T-helper 17 cell (primary cell): ENCODE data around the gene SLC44A1. TPM values are rescaled to one million over a fixed set of nuclear protein-coding genes. Genes with fewer than 3 reads are reported as not detected.
A peak's percentile ranks its signal among the peaks of the same experiment; 100 is the strongest.

Experiments
- ATAC-seq: fragments of 150-1000 bp; cut with Tn5 transposase; 2 replicates; pipeline ENCODE4 v1.10.0; 2021; ENCODE audit warnings: mild to moderate bottlenecking, moderate library complexity
- DNase-seq, 3 donors: peaks; one replicate each; pipeline versions ENCODE4 v3.0.0 to v3.0.0-alpha.2; 2020 to 2021
- H3K9me3 ChIP-seq: one replicate; pipeline ENCODE4 v1.7.0; 2013; ENCODE audit warnings: low read length, mild to moderate bottlenecking; ENCODE audit not compliant: control insufficient read depth, poor library complexity, severe bottlenecking
- H3K27ac Mint-ChIP-seq: one replicate; pipeline ENCODE4 v1.8.0; 2022; ENCODE audit warnings: mild to moderate bottlenecking, moderate library complexity, mixed read lengths
- H3K27me3 Mint-ChIP-seq: one replicate; pipeline ENCODE4 v1.8.0; 2022; ENCODE audit warnings: mixed read lengths
- H3K36me3 Mint-ChIP-seq: one replicate; pipeline ENCODE4 v1.8.0; 2022; ENCODE audit warnings: low read depth, mixed read lengths
- H3K4me1 Mint-ChIP-seq: one replicate; pipeline ENCODE4 v1.8.0; 2022; ENCODE audit warnings: mild to moderate bottlenecking, mixed read lengths
- H3K4me3 Mint-ChIP-seq: one replicate; pipeline ENCODE4 v1.8.0; 2022; ENCODE audit warnings: mild to moderate bottlenecking, moderate library complexity, mixed read lengths
- total RNA-seq, 4 donors: library from RNA in 2 of 4; stranded (reverse) in 2 of 4; gene quantifications; one replicate each; pipeline ENCODE4 v1.2.3 and lab custom pipeline; 2022 to 2026

The SLC44A1 gene
- total RNA-seq, 2 donors from 2014 or later = 11.8 to 14.9 TPM

- no peak for DNase-seq
- Mint-ChIP-seq H3K4me1 (peaks cover 9% of the 10 kb centered on the region), H3K27me3 (no peaks in the 10 kb centered on the region), H3K27ac (no peak overlapping the region), H3K4me3 (no peak overlapping the region), H3K36me3 (no peaks in the 10 kb centered on the region)
- no peak for ATAC-seq
- no peaks in the 10 kb centered on the region for H3K9me3 ChIP-seq
Measured at GRCh38 chr9:105345626-105346025, 101.2 kb downstream of the SLC44A1 start.

- H3K4me3 Mint-ChIP-seq = no peak overlapping the region
- peaks cover 7% of the 10 kb centered on the region for H3K4me1 Mint-ChIP-seq
- no peak overlapping the region for H3K27ac Mint-ChIP-seq
- H3K36me3 Mint-ChIP-seq = no peaks in the 10 kb centered on the region
- H3K9me3 ChIP-seq = no peaks in the 10 kb centered on the region
- DNase-seq (no peak), ATAC-seq (no peak)
- no peaks in the 10 kb centered on the region for H3K27me3 Mint-ChIP-seq
Measured at GRCh38 chr9:105346273-105346672, 101.8 kb downstream of the SLC44A1 start.

- H3K36me3 Mint-ChIP-seq = peaks cover 2% of the 10 kb centered on the region
- no peak overlapping the region for H3K4me3 Mint-ChIP-seq
- no peaks in the 10 kb centered on the region for H3K9me3 ChIP-seq
- peaks cover 10% of the 10 kb centered on the region for H3K4me1 Mint-ChIP-seq
- H3K27ac Mint-ChIP-seq = no peak overlapping the region
- no peak for ATAC-seq
- no peaks in the 10 kb centered on the region for H3K27me3 Mint-ChIP-seq
- no peak for DNase-seq
Measured at GRCh38 chr9:105354448-105354847, 110.0 kb downstream of the SLC44A1 start.

- ATAC-seq (peak; percentile 92), DNase-seq (no peak)
- H3K27ac Mint-ChIP-seq = no peak overlapping the region
- H3K4me1 Mint-ChIP-seq = peaks cover 19% of the 10 kb centered on the region
- H3K9me3 ChIP-seq = no peaks in the 10 kb centered on the region
- H3K4me3 Mint-ChIP-seq = no peak overlapping the region
- H3K27me3 Mint-ChIP-seq = no peaks in the 10 kb centered on the region
- peaks cover 7% of the 10 kb centered on the region for H3K36me3 Mint-ChIP-seq
Measured at GRCh38 chr9:105355781-105356180, 111.3 kb downstream of the SLC44A1 start.

- H3K4me3 Mint-ChIP-seq = no peak overlapping the region
- ATAC-seq (no peak), DNase-seq (no peak)
- H3K4me1 Mint-ChIP-seq = peaks cover 19% of the 10 kb centered on the region
- H3K27me3 Mint-ChIP-seq = no peaks in the 10 kb centered on the region
- no peaks in the 10 kb centered on the region for H3K9me3 ChIP-seq
- H3K27ac Mint-ChIP-seq = no peak overlapping the region
- H3K36me3 Mint-ChIP-seq = peaks cover 14% of the 10 kb centered on the region
Measured at GRCh38 chr9:105357937-105358336, 113.5 kb downstream of the SLC44A1 start.

GRCh38 chr9:105359892-105360291 is 115.4 kb downstream of the SLC44A1 start:
- no peak for DNase-seq
- H3K27me3 Mint-ChIP-seq = no peaks in the 10 kb centered on the region
- H3K9me3 ChIP-seq = no peaks in the 10 kb centered on the region
- peaks cover 17% of the 10 kb centered on the region for H3K36me3 Mint-ChIP-seq
- no peak overlapping the region for H3K4me3 Mint-ChIP-seq
- no peak overlapping the region for H3K27ac Mint-ChIP-seq
- H3K4me1 Mint-ChIP-seq = peaks cover 19% of the 10 kb centered on the region
- no peak for ATAC-seq

- ATAC-seq (no peak), DNase-seq (no peak)
- Mint-ChIP-seq H3K36me3 (peaks cover 17% of the 10 kb centered on the region), H3K4me1 (peaks cover 19% of the 10 kb centered on the region), H3K27me3 (no peaks in the 10 kb centered on the region), H3K27ac (no peak overlapping the region), H3K4me3 (no peak overlapping the region)
- H3K9me3 ChIP-seq = no peaks in the 10 kb centered on the region
Measured at GRCh38 chr9:105360344-105360743, 115.9 kb downstream of the SLC44A1 start.

- Mint-ChIP-seq H3K36me3 (peaks cover 24% of the 10 kb centered on the region), H3K4me3 (no peak overlapping the region), H3K4me1 (peaks cover 15% of the 10 kb centered on the region), H3K27me3 (no peaks in the 10 kb centered on the region), H3K27ac (no peak overlapping the region)
- DNase-seq (no peak), ATAC-seq (no peak)
- H3K9me3 ChIP-seq = no peaks in the 10 kb centered on the region
Measured at GRCh38 chr9:105361873-105362272, 117.4 kb downstream of the SLC44A1 start.

GRCh38 chr9:105362470-105362869 is 118.0 kb downstream of the SLC44A1 start:
- Mint-ChIP-seq H3K4me3 (no peak overlapping the region), H3K4me1 (peaks cover 15% of the 10 kb centered on the region), H3K27me3 (no peaks in the 10 kb centered on the region), H3K36me3 (peaks cover 24% of the 10 kb centered on the region), H3K27ac (no peak overlapping the region)
- no peaks in the 10 kb centered on the region for H3K9me3 ChIP-seq
- ATAC-seq (no peak), DNase-seq (no peak)

GRCh38 chr9:105363837-105364236 is 119.4 kb downstream of the SLC44A1 start:
- Mint-ChIP-seq H3K27me3 (no peaks in the 10 kb centered on the region), H3K27ac (no peak overlapping the region), H3K4me1 (peaks cover 9% of the 10 kb centered on the region), H3K36me3 (peaks cover 22% of the 10 kb centered on the region), H3K4me3 (no peak overlapping the region)
- no peak for DNase-seq
- no peak for ATAC-seq
- H3K9me3 ChIP-seq = no peaks in the 10 kb centered on the region

- DNase-seq (no peak), ATAC-seq (no peak)
- no peak overlapping the region for H3K27ac Mint-ChIP-seq
- H3K36me3 Mint-ChIP-seq = peaks cover 10% of the 10 kb centered on the region
- peaks cover 2% of the 10 kb centered on the region for H3K4me1 Mint-ChIP-seq
- no peaks in the 10 kb centered on the region for H3K9me3 ChIP-seq
- no peak overlapping the region for H3K4me3 Mint-ChIP-seq
- H3K27me3 Mint-ChIP-seq = no peaks in the 10 kb centered on the region
Measured at GRCh38 chr9:105369911-105370310, 125.5 kb downstream of the SLC44A1 start.

GRCh38 chr9:105373723-105374122 is 129.3 kb downstream of the SLC44A1 start:
- ATAC-seq = no peak
- no peaks in the 10 kb centered on the region for H3K27me3 Mint-ChIP-seq
- peaks cover 2% of the 10 kb centered on the region for H3K36me3 Mint-ChIP-seq
- peaks cover 2% of the 10 kb centered on the region for H3K4me1 Mint-ChIP-seq
- H3K4me3 Mint-ChIP-seq = no peak overlapping the region
- H3K27ac Mint-ChIP-seq = no peak overlapping the region
- no peak for DNase-seq
- H3K9me3 ChIP-seq = no peaks in the 10 kb centered on the region

- H3K4me3 Mint-ChIP-seq = no peak overlapping the region
- no peaks in the 10 kb centered on the region for H3K9me3 ChIP-seq
- no peak for DNase-seq
- ATAC-seq = no peak
- H3K27me3 Mint-ChIP-seq = no peaks in the 10 kb centered on the region
- H3K27ac Mint-ChIP-seq = no peak overlapping the region
- H3K36me3 Mint-ChIP-seq = peaks cover 5% of the 10 kb centered on the region
- H3K4me1 Mint-ChIP-seq = peaks cover 2% of the 10 kb centered on the region
Measured at GRCh38 chr9:105375323-105375722, 130.9 kb downstream of the SLC44A1 start.

GRCh38 chr9:105376893-105377292 is 132.4 kb downstream of the SLC44A1 start:
- Mint-ChIP-seq H3K36me3 (peaks cover 3% of the 10 kb centered on the region), H3K4me1 (no peaks in the 10 kb centered on the region), H3K27ac (no peak overlapping the region), H3K4me3 (no peak overlapping the region), H3K27me3 (no peaks in the 10 kb centered on the region)
- ATAC-seq (no peak), DNase-seq (no peak)
- H3K9me3 ChIP-seq = no peaks in the 10 kb centered on the region
